Measurements from ENCODE around the gene SURF2. TPM values are rescaled to one million over a fixed set of nuclear protein-coding genes. Genes with fewer than 3 reads are reported as not detected.

Gene SURF2
- total RNA-seq, 1 donor from 2014 or later, result 34.3 TPM

GRCh38 chr9:133367221-133367620 lies 10.9 kb downstream of the SURF2 start:
- H3K36me3 Mint-ChIP-seq (ENCODE audit: low read depth), result peaks cover 6% of the 10 kb centered on the region
- no peak for DNase-seq (ENCODE audit: low read depth, low spot score)
- peaks cover 7% of the 10 kb centered on the region for H3K4me1 Mint-ChIP-seq
- TF ChIP-seq CTCF (conservative IDR thresholded peaks at IDR 0.05), result no peak
- H3K9me3 Mint-ChIP-seq, result no peaks in the 10 kb centered on the region
- no peaks in the 10 kb centered on the region for H3K27me3 Mint-ChIP-seq (ENCODE audit: low read depth)
- no peak overlapping the region for H3K4me3 Mint-ChIP-seq
- no peak overlapping the region for H3K27ac Mint-ChIP-seq (ENCODE audit: unreplicated experiment)

- TF ChIP-seq CTCF (conservative IDR thresholded peaks at IDR 0.05), result no peak
- Mint-ChIP-seq H3K4me1 (peaks cover 7% of the 10 kb centered on the region), H3K9me3 (no peaks in the 10 kb centered on the region), H3K27me3 (ENCODE audit: low read depth) (no peaks in the 10 kb centered on the region), H3K4me3 (no peak overlapping the region), H3K36me3 (ENCODE audit: low read depth) (peaks cover 6% of the 10 kb centered on the region), H3K27ac (ENCODE audit: unreplicated experiment) (no peak overlapping the region)
- no peak for DNase-seq (ENCODE audit: low read depth, low spot score)
These were observed 11.4 kb downstream of the SURF2 start for GRCh38 chr9:133367778-133368177.

DNA sequence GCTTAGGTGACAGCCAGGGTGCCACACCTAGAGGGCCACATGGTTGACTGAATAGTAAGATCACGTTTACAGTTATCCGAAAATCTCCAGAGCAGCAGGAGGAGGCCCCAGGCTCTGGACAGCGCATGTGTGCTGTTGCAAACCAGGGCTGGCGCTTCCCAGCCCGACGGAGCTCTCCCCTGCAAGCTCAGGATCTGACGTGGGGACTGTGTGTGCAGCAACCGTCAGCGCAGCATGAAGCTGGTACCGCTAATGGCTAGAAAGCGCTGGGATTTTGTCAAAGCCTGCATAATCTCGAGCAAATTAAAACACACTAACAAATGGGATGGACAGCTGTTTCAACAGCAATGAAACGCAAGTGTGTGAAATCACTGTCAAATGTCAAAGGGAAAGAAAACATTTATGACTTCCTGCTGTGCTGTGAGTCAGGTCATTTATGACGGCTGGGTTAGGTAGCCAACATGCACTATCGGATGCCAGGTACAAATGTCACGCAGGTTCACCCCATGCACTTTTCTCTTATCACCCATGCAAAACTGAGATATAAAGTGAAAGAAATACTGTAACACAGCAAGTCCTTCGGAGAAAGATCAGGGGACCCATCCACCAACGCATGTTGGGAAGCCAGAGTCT lies 12.0 kb downstream of the SURF2 start:
- no peak for DNase-seq (ENCODE audit: low read depth, low spot score)
- TF ChIP-seq CTCF (conservative IDR thresholded peaks at IDR 0.05), result no peak
- Mint-ChIP-seq H3K9me3 (no peaks in the 10 kb centered on the region), H3K27me3 (ENCODE audit: low read depth) (no peaks in the 10 kb centered on the region), H3K36me3 (ENCODE audit: low read depth) (peaks cover 6% of the 10 kb centered on the region), H3K4me3 (peak overlapping the region; percentile 16), H3K27ac (ENCODE audit: unreplicated experiment) (peak overlapping the region; percentile 83), H3K4me1 (peaks cover 7% of the 10 kb centered on the region)

GRCh38 chr9:133369422-133369821 lies 13.1 kb downstream of the SURF2 start:
- no peak overlapping the region for H3K4me3 Mint-ChIP-seq
- no peak for TF ChIP-seq CTCF (conservative IDR thresholded peaks at IDR 0.05)
- no peaks in the 10 kb centered on the region for H3K27me3 Mint-ChIP-seq (ENCODE audit: low read depth)
- no peak overlapping the region for H3K27ac Mint-ChIP-seq (ENCODE audit: unreplicated experiment)
- DNase-seq (ENCODE audit: low read depth, low spot score), result no peak
- H3K9me3 Mint-ChIP-seq, result no peaks in the 10 kb centered on the region
- H3K36me3 Mint-ChIP-seq (ENCODE audit: low read depth), result peaks cover 3% of the 10 kb centered on the region
- peaks cover 13% of the 10 kb centered on the region for H3K4me1 Mint-ChIP-seq

DNA sequence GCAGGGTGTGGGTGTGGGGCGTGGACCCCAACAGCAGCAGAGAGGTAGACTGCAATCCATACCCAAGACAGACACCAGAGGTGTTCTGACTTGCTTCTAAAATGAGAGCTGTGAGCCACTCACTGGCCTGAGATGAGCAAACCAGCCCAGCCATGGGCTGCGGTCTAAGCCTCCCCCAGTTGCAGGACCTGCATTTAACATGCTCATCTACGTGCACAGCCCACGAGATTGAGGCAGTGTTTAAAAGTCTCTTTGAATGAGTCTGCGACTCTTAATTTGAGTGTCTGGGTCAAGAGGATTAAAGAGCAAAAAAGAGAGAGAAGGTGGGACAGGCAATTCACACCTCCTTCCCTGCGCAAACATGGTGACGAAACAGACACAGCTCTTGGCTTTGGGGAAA lies 13.6 kb downstream of the SURF2 start:
- Mint-ChIP-seq H3K4me3 (no peak overlapping the region), H3K9me3 (no peaks in the 10 kb centered on the region), H3K4me1 (peaks cover 18% of the 10 kb centered on the region), H3K27me3 (ENCODE audit: low read depth) (no peaks in the 10 kb centered on the region), H3K27ac (ENCODE audit: unreplicated experiment) (no peak overlapping the region), H3K36me3 (ENCODE audit: low read depth) (peaks cover 3% of the 10 kb centered on the region)
- no peak for DNase-seq (ENCODE audit: low read depth, low spot score)
- TF ChIP-seq CTCF (conservative IDR thresholded peaks at IDR 0.05), result no peak

Data from neural crest cell (in vitro differentiated cells).